Amniotic stem cell (primary cell): Measurements from ENCODE around the gene NLRP10.
"Not testable (repeated sequence)": the region's sequence is repeated elsewhere in the genome, so short reads cannot be mapped to it uniquely, and the experiment has no call there.

Source experiments
- DNase-seq: peaks from one replicate; lab custom pipeline; 2025; lab: John Stamatoyannopoulos, UW

The NLRP10 gene, protein sequence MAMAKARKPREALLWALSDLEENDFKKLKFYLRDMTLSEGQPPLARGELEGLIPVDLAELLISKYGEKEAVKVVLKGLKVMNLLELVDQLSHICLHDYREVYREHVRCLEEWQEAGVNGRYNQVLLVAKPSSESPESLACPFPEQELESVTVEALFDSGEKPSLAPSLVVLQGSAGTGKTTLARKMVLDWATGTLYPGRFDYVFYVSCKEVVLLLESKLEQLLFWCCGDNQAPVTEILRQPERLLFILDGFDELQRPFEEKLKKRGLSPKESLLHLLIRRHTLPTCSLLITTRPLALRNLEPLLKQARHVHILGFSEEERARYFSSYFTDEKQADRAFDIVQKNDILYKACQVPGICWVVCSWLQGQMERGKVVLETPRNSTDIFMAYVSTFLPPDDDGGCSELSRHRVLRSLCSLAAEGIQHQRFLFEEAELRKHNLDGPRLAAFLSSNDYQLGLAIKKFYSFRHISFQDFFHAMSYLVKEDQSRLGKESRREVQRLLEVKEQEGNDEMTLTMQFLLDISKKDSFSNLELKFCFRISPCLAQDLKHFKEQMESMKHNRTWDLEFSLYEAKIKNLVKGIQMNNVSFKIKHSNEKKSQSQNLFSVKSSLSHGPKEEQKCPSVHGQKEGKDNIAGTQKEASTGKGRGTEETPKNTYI

DNA sequence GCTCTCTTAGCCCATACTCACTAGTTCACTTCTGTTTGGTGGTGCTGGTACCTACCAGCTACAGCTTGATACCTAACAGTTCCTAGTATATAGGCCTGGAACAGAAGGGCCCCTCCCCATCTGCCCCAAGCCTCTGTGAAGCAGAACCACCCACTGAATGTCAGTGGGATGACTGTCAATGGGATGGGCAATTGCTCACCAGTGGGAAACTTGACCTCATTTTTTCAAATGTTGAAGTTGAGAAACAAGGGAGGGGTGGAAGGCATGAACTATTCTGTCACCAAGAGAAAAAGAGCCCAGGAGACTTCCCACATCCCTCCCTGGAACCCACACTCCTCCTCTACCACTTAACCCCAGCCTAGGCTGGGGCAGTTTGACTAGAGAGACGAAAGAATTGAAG lies at the start of gene NLRP10:
TSS of gene NLRP10 (minus strand) at position 62 of the 400 bp plus-strand sequence. CDS start 1,952 bp downstream, outside the sequence.
- DNase-seq, result peak; percentile 63

DNA sequence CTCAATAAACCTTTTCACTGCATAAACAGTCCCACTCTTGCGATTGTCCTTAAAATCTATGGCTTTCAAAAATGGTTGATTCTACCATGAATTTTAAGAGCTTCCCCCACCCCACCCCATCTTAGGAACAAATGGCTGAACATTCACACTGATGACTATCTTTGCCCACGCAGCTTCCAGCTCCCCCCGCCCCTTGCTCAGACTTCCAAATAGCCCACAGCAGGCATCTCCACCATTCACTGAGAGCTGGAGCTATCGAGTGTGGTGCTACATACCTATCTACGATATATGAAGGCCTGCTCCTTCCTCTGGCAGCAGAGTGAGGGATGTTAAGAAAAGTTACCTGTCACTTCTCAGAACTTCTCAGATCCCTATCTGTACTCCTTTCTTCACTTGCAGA lies 48.6 kb upstream of the NLRP10 start:
- DNase-seq, result no peak

DNA sequence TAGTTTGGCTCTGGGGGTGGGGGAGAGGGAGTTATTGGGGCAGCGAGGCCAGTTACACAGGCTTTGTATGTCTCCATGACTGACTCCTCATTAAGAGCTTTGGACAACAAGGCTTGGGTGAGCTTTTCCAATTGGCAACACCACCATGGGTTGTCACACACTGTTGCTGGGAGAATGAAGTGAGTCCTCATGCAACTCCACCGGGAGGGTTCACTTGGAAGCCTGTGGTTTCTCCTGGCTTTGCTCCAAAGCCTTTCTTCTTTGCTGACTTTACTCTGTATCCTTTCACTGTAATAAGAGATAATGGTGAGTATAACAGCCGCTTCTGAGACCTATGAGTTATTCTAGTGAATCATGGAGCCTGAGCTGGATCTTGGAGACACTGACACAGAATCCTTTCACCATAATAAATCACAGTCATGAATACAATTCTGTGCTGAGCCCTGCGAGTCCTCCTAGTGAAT lies 46.8 kb upstream of the NLRP10 start:
- peak; percentile 68 for DNase-seq

DNA sequence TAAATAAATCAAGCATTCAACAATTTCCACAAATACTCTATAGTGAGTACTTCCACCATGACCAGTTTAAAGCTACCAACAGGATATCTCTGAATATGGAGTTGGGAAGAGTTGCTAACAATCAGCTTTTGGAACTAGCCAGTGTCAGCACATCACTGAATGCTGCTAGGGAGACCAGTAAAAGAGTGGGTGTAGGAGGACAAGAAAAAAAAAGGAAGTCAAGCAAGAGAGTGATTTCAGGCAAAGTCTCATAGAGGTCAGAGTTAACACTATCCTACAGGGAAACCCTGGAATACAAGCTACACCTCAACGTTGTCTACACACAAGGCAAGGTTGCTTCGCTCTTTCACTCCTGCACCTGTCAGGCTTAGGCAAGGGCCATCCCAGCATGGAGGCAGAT lies 46.1 kb upstream of the NLRP10 start:
- DNase-seq, result no peak

DNA sequence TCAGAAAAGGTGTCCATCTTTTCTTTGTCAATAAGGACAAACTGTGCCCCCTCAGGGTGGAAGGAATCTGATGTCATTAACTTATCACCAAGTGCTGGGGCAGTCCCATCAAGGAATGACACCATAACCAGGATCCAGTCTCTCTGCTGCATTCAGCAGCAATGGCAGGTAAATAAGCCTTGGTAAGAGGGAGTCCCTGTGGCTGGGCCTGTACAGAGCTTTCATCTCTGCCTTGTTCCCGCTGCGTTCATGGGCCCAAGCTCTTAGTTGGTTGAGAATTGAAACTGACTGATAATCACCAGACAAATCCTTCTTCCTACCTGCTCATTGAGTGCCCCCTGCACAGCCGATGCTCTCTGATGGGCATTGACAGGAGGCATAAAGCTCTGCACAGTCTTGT lies 44.6 kb upstream of the NLRP10 start:
- no peak for DNase-seq

DNA sequence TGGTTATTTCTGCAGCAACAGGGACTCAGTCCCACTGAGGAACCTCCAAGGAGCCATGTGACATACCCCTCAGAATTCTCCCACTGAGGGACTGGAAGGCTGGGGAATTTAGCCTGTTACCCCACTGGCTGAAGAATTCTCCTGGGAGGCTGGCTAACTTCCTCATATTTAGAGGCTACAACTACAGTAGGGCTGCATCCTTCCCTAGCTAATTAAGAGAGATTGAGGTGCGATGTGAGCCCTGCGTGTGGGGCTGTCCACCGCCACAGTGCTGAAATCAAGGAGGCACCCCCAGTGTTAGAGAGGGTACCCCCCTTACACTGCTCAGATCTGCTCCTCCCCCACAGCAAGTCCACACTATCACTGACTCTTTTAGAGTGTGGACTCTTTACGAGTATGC lies 43.0 kb upstream of the NLRP10 start:
- DNase-seq, result no peak

DNA sequence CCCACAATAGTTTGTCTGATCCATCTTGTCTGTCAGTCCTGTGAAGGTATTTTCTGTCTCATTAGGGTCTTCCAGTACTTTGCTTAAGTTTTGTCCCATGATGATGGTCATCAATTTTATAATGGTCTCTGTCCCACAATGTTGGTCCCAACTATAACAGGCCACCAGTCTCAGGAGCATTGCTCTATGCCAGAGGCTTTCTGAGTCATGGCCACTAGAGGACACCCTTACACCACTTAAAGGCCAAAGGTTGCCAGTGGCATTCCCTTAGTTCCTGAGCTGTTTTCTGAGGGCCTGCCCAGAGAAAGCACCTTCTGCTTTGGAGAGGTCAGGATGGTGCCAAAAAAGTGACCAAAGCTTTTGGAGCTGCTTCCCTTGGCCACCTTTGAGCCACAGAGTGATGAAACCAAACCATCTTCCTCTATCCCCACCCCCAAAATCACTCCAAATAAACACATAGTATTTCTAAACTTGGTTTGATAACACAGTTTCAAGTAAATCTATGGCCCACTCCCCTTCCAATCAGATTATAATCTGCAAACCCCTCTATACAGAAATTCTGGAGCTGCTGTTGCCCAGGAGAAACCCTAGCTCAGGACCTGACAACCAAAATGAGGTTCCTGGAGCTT lies 41.2 kb upstream of the NLRP10 start:
- peak; percentile 62 for DNase-seq

DNA sequence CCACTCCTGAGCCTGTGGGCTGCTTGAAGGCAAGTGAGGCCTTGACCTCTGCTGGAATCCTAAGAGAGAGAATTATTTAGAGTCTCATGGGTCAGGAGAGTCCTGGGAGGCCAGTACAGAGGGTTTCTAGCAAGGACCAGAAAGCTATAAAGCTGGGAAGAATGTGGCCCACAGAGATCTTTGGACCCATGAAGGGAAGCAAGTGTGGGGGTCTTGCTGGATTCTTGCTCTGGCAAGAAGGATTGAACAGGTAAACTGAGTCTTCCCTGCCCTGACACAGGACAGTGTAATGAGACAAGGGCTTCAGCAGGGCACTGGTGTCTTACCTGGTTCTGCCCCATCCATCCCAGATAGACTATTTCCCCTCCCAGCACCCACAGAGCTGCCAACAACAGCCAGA lies 40.3 kb upstream of the NLRP10 start:
- DNase-seq, result no peak

DNA sequence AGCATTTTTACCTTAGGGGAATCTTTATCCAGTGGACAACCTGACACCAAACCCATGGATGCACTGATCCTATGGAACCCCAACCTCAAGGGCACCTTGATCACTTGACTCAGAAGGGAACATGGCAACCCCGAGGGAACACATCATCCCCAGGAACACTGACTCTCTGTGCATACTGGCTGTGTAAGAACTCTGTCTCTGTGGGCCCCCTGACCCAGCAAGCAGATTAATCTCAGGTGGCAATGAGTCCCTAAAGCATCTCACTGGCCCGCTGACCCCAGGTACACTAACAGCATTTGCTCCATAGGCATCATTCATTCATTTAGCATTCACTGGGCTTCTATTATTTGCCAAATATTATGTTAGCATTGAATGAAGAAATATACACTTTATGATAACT lies 38.8 kb upstream of the NLRP10 start:
- DNase-seq, result no peak

DNA sequence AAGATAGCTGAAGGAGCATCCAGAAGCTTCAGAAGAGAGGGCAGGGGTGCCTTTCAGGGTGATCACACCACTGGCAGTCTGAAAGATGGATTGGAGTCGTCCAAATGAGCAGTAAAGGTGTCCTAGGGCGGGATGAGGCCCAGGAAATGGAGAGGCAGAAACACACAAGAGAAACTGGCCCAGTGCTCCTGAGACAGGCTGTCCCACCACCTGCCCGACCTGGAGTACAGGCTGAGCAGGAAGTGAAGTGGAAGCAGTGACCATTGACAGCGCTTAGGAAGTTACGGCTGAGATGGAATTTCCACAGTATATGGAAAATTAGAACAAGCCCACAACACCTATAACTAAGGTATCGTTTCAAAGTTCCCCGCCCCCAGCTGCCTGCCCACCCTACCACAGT lies 37.9 kb upstream of the NLRP10 start:
- no peak for DNase-seq

DNA sequence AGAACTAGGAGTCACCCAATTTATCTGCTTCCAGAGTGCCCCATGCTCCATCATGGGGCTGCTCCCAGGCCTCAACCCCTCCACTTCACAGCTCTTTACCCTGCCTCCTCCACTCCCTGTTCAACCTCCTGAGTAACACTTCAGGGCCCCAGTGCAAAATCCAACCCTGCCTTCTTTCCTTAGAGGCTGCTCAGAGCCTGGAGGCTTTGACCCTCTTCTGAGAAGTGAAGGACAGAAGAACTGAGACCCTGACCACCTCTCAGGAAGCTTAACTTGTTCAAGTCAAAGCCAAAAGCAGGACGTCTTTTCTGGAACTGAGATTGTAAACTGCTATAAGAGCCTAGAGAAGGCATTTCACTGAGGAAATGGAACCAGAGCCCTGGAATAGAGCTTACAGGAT lies 37.4 kb upstream of the NLRP10 start:
- no peak for DNase-seq

DNA sequence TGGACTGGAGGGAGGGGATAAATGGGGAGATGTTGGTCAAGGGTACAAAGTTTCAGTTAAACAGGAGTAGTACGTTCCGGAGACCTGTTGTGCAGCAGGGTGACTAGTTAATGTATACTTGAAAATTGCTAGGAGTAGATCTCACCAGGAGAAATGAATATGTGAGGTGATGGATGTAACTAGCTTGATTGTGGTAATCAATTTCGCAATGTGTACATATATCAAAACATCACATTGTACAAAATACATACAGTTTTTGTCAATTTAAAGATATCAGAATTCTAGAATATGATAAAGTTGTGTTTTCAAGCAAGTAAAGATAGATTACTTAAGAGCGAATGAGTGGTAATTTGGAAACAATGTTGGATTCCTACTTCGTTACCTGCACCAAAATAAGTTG lies 35.1 kb upstream of the NLRP10 start:
- no peak for DNase-seq

DNA sequence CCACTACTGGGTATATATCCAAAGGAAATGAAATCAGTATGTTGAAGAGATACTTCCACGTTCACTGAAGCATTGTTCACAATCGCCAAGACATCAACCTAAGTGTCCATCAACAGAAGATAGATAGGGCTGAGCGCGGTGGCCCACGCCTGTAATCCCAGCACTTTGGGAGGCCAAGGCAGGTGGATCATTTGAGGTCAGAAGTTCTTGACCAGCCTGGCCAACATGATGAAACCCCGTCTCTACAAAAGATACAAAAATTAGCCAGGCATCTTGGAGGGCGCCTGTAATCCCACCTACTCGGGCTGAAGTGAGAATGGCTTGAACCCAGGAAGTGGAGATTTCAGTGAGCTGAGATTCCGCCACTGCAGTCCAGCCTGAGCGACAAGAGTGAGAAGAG lies 34.5 kb upstream of the NLRP10 start:
- no peak for DNase-seq

DNA sequence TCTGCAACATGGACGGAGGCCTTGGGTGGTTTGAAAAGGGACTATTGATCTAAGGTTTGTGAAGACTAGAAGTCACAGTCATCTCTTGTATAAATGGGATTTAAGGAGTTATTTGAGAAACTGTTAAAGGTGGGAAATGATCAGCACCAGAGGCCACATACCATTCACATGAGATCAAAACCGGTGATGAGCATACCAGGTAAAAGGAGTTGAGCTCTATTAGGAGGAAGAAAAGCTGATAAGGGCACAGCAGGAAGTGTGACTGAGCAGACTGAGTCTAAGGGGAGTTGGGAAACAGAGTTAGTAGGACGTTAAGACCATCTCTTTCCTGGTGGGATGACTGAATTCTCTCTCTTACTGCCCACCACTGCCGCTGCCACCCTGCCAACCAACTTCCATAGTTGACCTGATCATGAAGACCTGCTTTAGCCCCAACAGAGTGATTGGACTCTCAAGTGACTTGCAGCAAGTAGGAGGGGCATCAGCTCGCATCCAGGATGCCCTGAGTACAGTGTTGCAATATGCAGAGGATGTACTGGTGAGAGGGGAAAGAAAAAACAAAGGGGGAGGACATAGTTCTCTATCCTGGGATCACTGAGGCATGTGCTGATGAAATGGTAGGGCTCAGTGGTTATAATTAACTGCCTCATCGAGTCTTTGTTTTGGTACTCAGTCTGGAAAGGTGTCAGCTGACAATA lies 29.5 kb upstream of the NLRP10 start:
- DNase-seq, result no peak

DNA sequence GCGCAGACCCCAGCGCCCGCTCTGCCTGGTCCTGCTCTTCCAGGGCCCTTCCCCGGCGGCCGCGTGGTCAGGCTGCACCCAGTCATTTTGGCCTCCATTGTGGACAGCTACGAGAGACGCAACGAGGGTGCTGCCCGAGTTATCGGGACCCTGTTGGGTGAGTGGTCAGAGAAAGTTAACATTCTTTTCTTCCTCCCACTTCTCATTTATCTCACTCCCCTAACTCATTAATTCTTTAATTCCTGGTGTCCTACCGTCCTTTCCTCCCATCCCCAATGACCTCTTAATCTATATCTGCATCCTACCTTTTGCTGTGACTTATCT lies 22.3 kb upstream of the NLRP10 start:
- not testable (repeated sequence) for DNase-seq

DNA sequence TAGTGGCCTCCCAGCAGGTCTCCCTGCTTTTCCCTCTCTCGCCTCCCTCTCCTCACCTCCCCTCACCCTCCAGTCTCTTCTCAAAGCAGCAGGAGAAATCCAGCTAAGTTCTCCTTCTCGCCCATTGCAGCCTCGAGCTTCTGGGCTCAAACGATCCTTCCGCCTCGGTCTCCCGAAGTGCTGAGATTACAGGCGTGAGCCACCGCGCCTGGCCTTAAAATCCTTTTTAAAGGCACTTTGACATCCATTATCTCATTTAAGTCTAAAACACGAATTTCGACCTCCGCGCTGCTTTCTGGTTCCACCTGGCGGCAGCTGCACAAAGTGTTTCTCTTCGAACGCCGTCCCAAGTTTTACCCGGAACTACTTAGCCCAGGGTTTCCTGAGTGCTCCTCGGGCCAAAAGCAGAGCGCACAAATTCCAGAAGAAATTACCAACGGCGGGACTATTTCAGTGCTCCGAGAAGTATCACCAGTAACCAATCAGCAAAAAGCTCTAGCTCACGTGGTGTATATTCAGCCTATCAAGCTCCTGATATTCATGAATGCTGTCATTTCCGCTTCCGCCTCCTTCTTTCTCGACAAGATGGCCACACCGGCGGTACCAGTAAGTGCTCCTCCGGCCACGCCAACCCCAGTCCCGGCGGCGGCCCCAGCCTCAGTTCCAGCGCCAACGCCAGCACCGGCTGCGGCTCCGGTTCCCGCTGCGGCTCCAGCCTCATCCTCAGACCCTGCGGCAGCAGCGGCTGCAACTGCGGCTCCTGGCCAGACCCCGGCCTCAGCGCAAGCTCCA lies 21.7 kb upstream of the NLRP10 start, which contains the start of gene EIF3F:
TSS of gene EIF3F (plus strand) at position 570 of the 792 bp plus-strand sequence. CDS start at position 586, 16 bp downstream.
- DNase-seq, result peak; percentile 100

DNA sequence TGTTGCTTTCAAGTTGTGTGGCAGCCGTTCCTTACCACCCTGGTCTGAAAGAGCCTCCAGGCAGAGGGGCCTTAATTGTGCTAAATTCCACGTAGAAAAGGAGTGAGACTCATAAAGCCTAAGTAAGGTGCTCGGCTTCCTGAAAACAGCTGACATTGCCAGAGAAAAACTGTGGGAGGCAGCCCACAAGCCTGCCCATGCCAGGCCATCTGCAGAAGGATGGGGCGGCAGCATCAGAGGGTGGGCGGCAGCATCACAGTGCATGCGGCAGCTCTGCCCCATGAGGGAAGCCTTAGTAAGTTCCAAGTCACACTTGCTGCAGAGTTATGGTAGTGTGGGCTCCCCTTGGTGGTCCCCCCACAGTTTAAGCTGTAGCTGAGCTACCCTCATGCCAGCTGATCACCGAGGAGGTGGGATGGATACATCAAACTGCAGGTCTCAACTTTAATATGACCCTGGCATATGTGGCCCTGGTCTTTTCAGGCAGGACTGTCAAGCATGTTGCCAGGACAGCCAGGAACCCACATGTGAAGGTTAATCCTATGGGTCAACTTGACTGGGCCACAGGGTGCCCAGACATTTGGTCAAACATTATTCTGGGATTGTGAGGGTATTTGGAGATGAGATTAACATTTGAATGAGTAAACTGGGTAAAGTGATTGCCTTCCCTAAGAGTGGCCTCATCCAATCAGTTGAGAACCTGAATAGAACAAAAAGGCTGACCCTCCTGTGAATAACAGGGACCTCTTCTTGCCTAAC lies 18.8 kb upstream of the NLRP10 start:
- no peak for DNase-seq

DNA sequence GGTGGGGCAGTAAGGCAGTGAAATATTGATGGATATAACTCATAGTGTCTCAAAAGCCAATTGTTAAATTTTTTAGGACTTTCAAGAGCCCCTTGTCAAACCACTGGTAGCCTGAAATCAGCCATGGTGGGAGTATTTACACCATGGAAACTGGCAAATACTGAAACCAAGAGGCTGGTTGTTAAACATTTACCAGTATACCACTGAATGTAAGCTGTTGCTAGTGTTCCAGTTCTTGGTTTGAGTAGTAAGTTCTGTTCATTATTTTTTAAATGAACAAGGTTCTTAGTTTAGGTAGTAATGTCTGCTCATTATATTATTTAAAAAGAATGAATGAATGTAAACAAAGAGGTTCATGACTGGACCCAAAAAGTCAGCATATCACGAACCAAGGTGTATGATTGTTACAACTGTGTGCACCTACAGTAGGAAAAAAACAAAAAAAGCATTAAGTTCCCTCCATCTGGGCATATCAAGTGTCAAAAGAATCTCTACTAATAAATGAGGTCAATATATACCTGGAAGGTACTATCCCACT lies 17.4 kb upstream of the NLRP10 start:
- no peak for DNase-seq

DNA sequence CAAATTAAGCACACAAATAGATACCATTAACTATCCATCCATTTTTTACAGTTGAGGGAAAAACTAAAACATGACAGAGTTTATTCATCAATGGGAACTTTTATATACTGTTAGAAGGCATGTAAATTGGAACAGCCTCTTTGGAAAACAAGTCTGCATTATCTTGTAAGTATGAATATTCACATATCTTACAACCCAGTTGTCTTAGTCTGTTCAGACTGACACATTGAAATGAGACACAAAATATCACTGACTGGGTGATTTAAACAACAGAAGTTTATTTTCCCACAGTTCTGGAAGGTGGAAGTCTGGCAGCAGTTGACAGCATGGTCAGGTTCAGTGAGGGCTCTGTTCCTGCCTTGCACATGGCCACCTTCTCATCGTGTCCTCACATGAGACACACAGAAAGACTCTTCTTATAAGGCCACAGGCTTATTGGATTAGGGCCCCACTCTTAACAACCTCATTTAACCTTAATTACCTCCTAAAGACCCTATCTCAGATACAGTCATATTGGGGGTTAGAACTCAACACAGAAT lies 16.4 kb upstream of the NLRP10 start:
- DNase-seq, result no peak

DNA sequence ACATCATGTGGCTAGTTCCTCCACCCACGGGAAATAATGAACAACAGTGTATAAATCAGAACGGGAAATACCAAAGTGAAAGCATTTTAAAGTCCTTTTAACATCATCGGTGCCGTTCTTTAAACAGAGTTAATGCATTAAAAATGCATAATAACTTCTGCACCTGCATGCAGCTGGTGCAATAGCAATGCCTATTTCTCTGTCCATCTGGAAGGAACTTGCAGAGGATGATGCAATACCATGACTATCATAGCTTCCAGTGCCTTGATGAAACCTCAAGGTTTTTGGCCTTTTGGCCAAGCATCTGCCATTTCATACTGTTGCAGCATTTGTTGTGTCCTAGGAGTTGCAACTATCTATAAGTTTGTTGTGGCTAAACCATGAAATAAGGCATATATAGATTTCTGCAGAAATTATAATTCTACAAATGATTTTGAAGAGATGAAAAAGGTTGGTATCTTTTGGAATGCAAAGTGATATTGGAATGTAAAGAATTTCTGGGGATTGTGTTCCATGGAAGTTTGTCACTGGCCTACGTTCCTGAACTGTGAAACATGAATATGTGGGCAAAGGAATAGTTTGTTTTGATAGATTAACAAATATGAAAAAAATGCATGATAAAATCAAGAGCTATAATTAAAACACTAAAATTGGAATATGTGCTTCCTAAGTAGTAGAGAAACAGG lies 12.1 kb upstream of the NLRP10 start:
- DNase-seq, result peak; percentile 77
